ENCODE measurements around the gene MUC5B.

GRCh38 chr11:1285876-1286275 is 63.0 kb downstream of the MUC5B start:
- TF ChIP-seq CTCF (IDR thresholded peaks at IDR 0.05; ENCODE audit: extremely low read depth in 1 of 2, insufficient read depth in 1 of 2, low read depth in 1 of 2, low read length in 2 of 2): no peak
- no peak for TF ChIP-seq POLR2A (IDR thresholded peaks at IDR 0.05; ENCODE audit: low read depth, low read length)
- TF ChIP-seq EZH2 (IDR thresholded peaks at IDR 0.05; ENCODE audit: borderline replicate concordance, low read depth, low read length, severe bottlenecking): no peak
- TF ChIP-seq, protein P1, sequence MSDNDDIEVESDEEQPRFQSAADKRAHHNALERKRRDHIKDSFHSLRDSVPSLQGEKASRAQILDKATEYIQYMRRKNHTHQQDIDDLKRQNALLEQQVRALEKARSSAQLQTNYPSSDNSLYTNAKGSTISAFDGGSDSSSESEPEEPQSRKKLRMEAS (IDR thresholded peaks at IDR 0.05; ENCODE audit: insufficient read depth, insufficient read length): no peak
- no peak for TF ChIP-seq JUN (IDR thresholded peaks at IDR 0.05; ENCODE audit: borderline replicate concordance, insufficient read depth, insufficient read length, low read depth)
- TF ChIP-seq POLR2AphosphoS5 (IDR thresholded peaks at IDR 0.05; ENCODE audit: insufficient read depth, low read depth, low read length): no peak

All from endothelial cell of umbilical vein (primary cell).